ENCODE measurements around the gene MAGEB5. TPM values are rescaled to one million over a fixed set of nuclear protein-coding genes. Genes with fewer than 3 reads are reported as not detected.

Gene MAGEB5
- total and polyA plus RNA-seq, 10 of the 15 experiments (the other 5 are each of a cell fraction or from before 2014, with no cell fraction given): not detected

DNA sequence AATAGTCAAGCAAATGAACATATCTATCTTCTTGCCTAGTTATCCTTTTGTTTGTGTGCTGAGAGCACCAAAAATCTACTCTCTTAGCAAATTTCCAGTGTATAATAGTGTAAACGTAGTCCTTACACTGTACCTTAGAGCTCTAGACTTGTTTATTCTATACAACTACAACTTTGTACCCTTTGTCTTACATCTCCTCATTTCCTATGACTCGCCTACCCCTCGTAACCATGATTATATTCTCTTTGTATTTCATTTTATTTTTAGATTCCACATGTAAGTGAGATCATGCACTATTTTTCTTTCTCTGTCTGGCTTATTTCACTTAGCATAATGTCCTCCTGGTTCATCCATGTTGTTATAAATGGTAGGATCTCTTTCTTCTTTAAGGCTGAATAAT lies 37.6 kb downstream of the MAGEB5 start:
- no peaks in the 10 kb centered on the region for H4K20me1 ChIP-seq (ENCODE audit: control insufficient read depth, insufficient read depth)
- FAIRE-seq: no peak
- H3K27me3 ChIP-seq (replicated peaks in 1 of 2; ENCODE audit: control insufficient read depth in 2 of 2, insufficient read depth in 2 of 2, low read length in 1 of 2): no peaks in the 10 kb centered on the region
- H3K36me3 ChIP-seq (ENCODE audit: control insufficient read depth in 2 of 2, insufficient read depth in 2 of 2, low read length in 1 of 2): no peaks in the 10 kb centered on the region
- H3K4me1 ChIP-seq (ENCODE audit: control insufficient read depth, insufficient read depth, low read length): no peaks in the 10 kb centered on the region
- no peak for ATAC-seq
- RAD21 ChIA-PET (ENCODE audit: unreplicated experiment): no interaction called here
- H3K4me2 ChIP-seq (ENCODE audit: control insufficient read depth, insufficient read depth): no peak overlapping the region
- intact Hi-C loops (cut with micrococcal nuclease; ENCODE audit: unreplicated experiment) (no loop called here), in situ Hi-C loops (cut with MboI) (no loop called here)
- no peaks in the 10 kb centered on the region for H3K9me3 ChIP-seq (replicated peaks; ENCODE audit: control insufficient read depth, insufficient read depth, low read length)
- DNase-seq (ENCODE audit: low read depth, low spot score): no peak
- 0% methylated on average over 3 of the region's 3 CpGs for WGBS (ENCODE audit: insufficient coverage, insufficient replicate concordance, low lambda C conversion rate, missing lambda C conversion rate)
- POLR2A ChIA-PET: no interaction called here
- H3K9ac ChIP-seq (ENCODE audit: control insufficient read depth, insufficient read depth, low read length): no peak overlapping the region
- CTCF ChIA-PET: no interaction called here
- BruUV-seq (replicated peaks): no TSS peak
- no peak overlapping the region for H3K27ac ChIP-seq (ENCODE audit: control insufficient read depth, insufficient read depth)
- TF ChIP-seq CTCF (IDR thresholded peaks at IDR 0.05 in 2 of 3, conservative IDR thresholded peaks at IDR 0.05 in 1 of 3; ENCODE audit: control insufficient read depth in 2 of 3, extremely low read depth in 1 of 3, insufficient read depth in 1 of 3, low read depth in 3 of 3, low read length in 3 of 3) (no peak), BMI1 (IDR thresholded peaks at IDR 0.05; ENCODE audit: borderline replicate concordance) (no peak), RUNX3 (IDR thresholded peaks at IDR 0.05; ENCODE audit: low read length) (no peak), REST (IDR thresholded peaks at IDR 0.05; ENCODE audit: low read depth, low read length) (no peak)
- no peaks in the 10 kb centered on the region for H3K79me2 ChIP-seq (ENCODE audit: control insufficient read depth, insufficient read depth, low read length)
- SMC1A ChIA-PET (ENCODE audit: uncharacterized antibody, unreplicated experiment): no interaction called here
- no peak overlapping the region for H3K4me3 ChIP-seq
- no peak overlapping the region for H2AFZ ChIP-seq (ENCODE audit: control insufficient read depth, low read depth, low read length)
